ENCODE data around the gene SLC6A6.

The SLC6A6 gene

DNA sequence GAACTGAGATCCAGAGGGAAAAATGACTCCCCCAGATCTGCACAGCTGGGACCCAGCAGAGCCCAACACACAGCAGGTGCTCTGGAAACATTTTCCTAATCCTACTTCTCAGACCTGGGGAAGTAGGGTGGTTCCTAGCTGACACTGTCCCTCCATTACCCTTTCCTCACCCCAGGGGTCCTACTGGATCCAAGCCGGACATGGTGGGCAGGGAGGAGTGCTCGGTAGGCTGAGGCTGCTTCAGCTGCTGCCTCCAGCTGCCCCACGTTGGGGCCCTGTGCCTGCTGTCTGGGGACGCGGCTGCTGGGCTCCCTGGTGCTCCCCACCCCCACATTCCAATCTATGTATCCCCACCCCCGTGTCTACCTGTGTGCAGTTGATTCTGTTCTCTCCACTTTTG lies 29.8 kb upstream of the SLC6A6 start:
- no peak for DNase-seq

DNA sequence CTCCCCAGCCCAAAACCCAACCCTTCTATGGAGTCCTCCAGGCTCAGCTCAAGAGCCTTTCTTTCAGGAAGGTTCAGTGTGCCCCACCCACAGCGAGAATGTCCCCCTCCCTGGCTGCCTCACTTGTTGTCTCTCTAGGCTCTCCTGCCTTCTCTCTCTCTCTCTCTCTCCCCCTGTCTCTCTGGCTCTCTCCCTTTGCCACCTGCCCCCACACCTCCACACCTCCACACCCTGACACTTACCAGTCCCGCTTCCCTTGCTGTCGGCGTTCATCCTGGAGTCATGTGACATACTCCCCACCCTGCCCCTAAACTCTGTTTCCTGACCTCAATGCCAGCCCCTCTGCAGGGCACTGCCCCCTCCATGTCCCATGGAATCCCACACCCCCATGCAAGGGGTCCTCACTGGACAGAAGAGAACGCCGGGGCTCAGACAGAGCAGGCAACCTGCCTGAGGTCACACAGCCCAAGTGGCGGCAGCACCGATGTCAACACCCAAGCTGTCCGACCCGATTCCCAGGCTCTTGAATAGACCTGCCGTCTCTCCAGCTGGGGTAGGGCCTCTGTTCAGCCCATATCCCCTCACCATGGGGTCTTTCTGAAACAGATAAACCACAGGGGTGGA lies 28.5 kb upstream of the SLC6A6 start:
- no peak for DNase-seq

DNA sequence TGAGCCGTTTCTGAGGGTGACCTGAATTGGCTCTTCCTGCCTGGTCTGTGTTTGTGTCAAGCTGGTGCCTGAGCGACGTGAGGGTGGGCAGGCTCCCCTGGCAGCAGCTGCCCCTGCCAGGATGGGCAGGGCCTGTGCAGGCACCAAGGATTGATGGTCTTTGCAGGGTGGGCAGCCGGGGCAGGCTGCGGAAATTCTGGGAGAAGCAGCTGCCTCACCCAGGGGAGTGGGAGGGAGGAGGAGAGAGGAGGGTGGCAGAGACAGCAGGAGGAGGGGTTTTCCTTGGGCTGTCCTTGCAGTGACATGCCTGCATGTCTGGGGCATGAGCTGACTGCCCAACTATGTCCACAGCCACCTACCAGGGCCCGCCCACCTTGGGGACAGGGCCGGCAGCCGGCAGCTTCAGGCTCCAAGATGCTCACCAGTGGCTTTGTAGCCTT lies 27.9 kb upstream of the SLC6A6 start:
- no peak for DNase-seq

DNA sequence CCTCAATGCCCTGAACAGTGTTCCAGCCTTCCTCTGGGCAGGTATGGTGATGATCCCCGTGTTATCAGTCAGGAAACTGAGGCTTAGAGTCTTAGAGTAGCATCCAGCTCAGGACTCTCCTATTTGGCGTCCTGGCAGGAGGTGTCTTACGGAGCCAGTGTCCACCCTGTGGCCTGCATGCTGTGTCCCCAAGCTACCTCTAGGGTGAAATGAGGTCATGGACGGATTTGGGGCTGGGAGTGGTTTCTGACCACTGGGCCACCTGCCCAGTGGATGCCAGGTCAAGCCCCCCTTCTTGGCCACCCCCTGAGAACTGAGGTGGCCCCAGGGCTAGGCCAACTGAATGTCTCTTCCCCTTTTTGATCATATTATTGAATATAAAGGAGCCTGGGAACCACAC lies 27.2 kb upstream of the SLC6A6 start:
- no peak for DNase-seq

DNA sequence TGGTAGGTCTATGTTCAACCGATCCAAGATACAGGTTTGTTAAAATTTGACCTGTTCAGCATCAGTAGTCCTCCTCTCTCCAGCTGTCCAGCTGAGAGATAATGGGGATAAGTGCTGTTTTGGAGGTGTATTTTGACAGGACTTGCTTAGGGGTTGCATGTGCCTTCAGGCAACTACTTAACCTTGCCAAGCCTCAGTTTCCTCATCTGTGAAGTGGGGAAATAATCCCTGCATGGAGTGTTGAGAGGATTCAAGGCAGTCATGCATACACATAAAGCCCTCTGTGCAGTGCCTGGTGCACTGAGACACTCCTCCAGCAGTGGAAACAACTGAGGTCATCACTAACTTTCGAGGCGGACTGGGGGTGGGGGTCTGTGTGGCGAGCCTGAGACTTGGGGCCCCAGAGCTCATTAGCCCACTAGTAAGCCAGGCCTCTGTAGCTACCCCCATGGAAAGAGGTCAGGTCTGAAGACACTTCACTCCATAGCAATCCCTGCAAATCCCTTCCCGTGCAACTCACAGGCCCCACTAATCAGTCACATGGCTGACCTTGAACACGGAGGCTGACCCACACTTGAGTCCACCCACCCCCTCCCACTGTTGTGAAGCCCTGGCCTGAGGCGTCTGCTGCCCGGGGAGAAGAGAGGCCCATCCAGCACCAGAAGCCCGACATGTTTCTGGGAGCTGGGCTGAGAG lies 25.9 kb upstream of the SLC6A6 start:
- DNase-seq = no peak

DNA sequence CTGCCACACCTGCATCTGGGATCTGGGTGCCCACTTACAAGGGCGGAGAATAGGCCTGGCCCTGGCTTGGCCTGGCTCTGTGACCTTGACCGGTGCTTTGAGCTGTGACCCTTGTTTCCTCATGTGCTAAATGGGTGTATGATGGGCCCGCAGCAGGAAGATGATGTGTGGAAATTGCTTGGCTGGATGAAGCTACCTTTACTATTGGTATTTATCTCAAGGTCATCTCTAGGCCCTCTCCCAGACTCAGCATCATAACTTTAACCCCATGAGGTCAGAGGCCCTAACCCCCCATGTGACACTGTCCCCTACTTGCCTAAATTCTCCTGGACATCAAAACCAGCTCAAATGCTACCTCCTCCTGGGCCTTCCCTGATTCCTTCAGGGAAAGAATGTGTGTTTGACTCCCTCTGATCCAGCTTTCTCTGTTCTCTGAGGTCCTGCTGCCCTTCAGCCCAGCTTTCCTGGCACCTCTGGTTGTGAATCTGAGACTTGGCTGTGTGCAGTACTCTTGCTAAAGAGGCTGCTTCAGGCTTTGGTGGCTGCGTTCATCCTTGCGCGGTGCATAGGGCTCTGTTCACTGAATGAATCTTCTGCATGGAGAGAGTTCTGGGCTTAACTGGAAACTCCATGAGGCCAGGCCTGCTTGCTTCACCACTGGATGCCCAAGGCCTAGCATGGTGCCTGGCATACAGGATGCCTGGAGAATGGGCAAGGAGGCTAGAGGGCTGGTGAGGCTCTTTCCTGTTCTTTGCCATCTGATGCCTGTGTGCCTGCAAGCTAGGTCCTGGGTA lies 25.2 kb upstream of the SLC6A6 start:
- DNase-seq = no peak

DNA sequence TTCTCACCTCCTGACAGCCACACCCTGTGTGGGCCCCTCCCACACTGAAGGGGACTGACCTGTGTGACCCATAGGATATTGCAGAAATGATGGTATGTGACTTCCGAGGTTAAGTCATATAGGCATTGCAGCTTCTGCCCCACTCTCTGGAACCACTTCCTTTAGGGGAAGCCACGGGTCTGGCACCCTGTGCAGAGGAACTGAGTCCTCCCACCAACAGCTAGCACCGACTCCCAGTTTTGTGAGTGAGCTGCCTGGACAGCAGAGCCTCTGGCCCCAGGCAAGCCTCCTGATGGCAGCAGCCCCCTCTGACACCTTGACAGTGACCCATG lies 24.6 kb upstream of the SLC6A6 start:
- no peak for DNase-seq

DNA sequence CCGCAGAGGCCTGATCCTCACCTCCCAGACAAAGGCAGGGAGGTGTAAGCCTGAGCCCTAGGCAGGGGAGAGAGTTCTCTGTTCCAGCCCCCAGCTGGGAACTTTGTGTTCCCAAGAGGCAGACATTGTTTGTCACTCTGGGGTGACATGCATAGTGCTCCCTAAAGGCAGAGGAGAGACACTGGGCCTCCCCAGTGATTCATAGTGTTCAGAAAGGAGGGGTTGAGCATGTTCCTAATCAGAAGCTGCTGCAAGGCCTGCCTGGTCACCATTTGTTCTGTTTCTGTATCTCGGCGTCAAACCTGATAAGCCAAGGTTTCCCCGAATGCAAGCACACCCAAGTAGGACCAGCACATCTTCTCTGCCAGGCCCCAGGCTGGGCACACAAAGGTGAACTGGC lies 24.0 kb upstream of the SLC6A6 start:
- DNase-seq = no peak

DNA sequence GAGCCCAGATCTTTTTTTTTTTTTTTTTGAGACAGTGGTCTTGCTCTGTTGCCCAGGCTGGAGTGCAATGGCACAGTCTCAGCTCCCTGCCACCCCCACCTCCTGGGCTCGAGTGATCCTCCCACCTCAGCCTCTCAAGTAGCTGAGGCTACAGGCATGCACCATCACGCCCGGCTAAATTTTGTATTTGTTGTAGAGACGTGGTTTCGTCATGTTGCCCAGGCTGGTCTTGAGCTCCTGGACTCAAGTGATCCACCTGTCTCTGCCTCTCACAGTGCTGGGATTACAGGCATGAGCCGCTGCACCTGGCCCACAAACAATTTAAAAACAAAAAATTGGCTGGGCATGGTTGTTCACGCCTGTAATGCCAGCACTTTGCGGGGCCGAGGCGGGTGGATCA lies 22.6 kb upstream of the SLC6A6 start:
- DNase-seq = no peak

DNA sequence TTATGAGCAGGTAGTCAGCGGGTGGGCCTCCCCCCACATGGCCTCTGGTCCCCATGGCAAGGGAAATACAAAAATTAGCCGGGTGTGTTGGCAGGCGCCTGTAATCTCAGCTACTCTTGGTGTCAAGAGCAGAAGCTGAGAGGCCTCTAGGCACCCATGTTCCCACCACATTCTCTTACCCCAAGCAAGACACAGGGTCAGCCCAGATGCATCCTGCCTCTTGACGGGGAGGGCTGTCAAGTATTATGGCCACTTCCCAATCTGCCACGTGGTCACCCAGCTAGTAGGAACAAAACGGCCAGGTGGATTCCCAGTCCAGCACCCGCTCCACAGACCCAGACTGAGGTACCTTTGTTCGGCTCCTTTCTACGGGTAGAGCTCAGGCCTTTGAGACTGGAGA lies 16.2 kb upstream of the SLC6A6 start:
- no peak for DNase-seq

DNA sequence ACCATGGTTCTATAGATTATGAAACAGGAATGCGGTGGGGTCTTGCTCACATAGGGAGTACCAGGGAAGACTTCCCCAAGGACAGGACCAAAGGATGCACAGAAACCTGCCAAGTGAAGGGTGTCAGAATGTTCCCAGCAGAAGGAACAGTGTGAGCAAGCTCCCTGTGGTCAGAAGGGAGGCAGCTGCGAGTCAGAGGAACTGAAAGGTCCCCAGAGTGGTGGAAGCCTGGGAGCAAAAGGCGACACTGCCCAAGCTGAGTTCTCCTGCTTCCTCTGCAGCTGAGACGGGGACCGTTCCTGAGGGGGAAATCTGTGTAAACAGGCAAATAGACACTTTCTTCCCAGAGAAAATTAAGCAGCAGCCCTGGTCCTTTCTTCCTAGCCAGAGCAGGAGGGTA lies 14.2 kb upstream of the SLC6A6 start:
- DNase-seq = no peak

DNA sequence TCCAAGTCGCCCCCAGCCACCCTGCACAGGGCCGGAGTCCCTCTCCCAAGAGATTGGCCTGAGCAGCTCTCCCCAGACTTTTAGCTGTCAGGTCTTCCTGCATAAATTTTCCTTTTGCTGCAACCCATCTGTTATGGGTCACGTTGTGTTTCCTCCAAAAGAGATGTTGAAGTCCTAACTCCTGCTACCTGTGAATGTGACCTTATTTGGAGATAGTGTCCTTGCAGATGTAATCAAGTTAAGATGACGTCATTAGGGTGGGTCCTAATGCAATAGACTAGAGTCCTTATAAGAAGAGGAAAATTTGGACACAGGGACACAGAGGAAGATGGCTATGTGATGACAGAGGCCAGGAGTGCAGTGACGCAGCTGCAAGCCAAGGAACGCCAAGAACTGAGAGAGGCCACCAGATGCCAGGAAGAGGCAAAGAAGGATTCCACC lies 13.2 kb upstream of the SLC6A6 start:
- no peak for DNase-seq

DNA sequence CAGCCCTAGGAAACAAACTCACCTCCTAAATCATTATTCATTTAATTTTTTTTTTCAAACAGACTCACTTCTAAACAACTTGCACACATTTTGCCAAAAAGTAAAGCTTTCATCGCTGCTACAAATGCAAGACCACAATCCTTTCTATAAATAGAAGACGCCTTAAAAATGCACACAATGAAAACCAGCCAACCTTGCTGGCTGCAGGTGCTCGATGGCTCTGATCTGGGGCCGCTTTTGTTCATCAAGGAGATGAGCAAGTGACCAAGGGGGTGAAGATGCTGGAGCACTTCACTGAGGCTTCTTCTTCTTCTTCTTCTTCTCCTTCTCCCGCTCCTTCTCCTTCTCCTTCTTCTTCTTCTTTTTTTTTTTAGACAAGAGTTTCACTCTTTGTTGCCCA lies 12.7 kb upstream of the SLC6A6 start:
- DNase-seq = no peak

DNA sequence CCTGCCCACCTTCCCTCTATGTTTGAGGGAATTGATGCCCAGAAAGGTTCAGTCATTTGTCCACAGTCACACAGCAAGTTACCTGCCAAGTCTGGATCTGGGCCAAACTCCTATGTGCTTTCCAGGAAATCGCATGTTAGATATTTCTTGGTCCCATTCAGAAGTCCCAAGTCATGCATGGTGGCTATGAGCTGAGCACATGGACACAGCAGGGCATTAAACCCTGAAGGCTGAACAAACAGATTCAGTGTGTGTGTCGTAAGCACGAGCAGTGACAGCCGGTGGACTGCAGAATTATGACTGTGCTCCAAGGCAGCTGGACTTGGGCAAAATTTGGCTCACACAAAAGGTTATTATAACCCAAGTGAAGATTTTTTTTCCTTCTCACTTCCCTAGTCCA lies 11.4 kb upstream of the SLC6A6 start:
- no peak for DNase-seq

DNA sequence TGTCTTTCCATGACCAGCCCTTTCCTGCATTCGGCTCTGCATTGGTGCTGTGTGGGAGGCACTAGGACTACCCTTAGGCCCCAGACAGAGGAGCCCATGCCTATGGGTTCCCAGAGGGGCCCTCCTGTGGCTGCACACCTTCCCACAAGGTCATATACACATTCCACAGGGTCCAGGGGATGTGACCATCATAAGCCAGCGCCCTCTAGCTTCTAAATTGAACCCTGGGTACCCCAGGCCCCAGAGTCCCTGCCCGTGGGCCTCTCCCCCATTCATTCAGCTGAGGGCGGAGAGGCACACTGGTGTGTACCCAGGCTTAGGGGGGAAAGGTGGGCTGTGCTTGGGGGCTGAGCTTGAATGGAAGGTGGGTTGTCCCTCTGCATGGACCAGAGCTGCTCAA lies 10.2 kb upstream of the SLC6A6 start:
- DNase-seq = no peak

DNA sequence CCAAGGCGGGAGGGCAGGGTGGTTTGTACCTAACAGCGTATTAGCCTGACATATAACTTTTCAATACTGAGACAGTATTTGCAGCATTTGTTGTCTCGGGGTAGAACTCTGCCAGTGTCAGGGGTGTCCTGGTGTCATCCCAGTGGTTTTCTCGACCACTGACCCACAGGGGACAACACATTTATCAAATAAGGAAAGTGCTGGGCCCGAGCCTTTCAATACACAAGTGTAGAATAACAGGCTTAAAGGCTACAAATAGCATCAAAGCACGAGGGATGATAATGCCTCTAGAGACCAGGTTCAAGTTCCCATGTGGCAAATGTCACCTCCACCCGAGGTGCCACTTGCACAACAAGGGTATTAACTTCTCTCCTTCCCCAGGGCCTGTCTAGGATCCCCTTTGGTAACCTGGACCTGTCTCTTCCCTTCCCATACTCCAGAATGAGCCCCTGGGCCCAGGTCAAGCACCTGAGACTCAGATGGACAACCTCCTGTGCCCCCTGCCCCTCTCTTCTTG lies 9.5 kb upstream of the SLC6A6 start:
- no peak for DNase-seq

DNA sequence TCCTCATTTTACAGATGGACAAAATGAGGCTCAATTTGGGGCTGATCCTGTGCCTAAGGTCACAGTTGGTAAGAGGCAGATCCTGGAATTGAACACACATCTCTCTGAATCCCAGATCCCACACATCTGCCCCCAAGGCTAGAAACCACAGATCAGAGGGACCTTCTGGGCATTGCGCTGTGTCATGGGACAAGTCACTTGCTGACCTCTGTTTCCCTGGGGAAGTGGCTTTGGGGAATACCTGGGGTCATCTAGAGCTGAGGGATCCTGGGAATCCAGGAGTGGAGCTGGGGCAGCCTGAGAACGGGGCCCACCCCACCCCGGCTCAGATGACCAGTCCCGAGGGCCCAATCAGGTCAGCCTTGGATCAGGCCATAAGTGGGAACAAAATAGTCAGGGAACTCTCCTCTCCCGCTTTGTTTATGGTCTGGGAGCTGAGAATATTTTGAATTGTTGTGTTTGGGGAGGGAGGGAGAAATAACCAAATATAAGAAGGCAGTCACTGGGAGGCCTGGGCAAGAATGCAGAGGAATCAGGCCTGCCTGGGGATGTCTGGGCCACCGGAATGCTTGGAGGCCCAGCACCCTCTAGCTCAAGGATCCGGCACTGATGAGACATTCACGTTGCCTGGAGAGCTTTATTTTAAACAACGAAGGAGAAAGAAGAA lies 8.8 kb upstream of the SLC6A6 start:
- no peak for DNase-seq

DNA sequence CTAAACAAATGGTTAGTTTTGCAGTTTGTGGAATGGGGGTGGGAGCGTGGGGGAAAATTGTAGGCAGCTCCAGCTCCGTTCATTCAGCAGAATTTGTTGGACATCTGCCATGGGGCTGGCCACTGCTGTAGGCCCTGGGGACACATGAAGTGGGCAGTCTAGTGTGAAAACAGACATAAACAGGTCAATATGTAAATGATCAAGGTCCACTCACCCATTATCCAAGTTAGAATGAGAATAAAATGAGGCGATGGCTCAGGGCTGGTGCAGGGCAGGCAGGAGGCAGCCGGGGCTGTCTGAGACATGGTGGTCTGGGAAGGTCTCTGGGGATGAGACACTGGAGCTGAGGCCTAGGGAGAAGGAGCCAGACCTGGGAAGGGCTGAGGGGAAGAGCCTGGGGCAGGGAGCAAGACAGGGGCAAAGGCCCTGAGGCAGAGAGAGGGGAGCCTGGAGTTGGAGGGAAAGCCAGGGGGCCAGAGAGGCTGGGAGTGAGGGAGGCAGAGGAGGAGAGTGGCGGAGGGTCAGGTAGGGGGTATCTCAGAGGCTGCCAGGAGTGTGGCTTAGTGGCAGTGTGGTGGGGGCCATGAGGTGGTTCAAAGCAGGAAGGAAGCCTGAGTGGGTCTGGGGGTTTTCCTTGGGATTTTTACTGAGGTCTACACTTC lies 6.2 kb upstream of the SLC6A6 start:
- no peak for DNase-seq

DNA sequence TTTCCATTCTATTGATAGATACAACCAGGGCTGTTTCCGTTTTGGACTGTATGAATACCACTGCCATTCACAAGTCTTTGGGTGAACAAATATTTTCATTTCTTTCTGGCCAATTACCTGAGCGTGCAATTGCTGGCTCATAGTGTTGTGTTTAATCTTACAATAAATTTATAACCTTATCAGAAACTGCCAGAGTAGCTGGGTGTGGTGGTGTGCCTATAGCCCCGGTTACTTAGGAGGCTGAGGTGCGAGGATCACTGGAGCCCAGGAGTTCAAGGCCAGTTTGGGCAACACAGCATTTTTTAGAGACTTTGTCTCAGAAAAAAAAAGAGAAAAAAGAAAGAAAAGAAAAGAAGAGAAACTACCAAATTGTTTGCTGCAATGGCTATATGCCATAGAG lies 5.4 kb upstream of the SLC6A6 start:
- DNase-seq = no peak

DNA sequence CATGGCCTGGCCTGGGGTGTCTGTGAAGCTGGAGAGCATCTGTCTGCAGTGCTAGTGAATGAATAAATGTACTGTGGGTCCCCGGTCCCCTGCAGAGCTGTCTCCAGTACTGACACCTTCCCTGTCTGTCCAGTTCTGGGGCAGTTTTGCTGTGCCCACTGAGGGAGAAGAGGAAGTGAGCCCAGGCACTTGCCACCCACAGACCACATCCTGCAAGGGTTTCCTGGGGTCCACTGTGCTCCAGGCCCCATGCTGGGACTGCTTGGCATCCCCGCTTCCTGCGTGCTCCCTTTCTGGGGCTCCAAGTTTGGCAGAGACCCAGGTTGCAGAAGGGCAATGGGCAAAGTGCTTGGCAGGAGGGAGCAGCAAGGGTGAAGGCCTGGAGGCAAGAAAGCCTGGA lies 4.9 kb upstream of the SLC6A6 start:
- DNase-seq = no peak

DNA sequence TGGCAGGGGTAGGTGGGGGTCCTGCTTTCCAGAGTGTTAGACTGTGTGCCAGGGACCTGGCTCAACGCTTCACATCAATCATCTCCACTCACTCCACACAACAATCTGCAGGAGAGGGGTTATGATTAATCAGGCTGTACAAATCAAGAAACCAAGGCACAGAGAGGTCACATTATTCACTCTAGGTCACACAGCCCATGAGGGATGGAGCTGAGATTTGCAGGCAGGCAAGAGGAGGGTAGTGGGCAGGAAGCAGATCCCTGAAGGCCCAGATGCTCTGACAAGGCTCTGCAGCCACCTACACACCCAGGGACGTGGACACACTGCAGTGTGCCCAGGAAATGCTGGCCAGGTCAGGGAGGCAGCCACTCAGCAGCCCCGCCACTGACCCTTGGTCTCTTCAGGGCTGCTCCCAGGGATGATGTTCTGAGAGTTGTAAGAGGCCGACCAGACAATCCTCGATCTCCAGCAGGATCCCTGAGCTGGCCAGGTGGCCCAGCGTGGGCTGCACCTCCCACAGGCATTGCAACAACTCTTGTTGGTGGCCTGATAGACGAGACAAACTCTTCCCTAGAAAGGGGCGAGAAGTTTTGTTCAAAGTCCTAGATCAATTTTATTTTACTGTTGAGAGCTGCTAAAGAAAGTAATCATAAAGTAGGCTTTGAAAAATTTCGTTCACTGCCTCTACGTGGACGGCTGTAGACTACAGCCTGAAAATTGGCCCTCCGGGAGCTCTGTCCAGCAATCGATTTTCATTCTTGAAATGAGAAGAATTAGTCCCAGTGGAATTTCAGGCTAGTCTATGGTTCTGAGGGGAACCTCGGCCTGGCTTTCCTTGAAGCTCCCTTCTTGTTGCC lies 4.2 kb upstream of the SLC6A6 start:
- no peak for DNase-seq

DNA sequence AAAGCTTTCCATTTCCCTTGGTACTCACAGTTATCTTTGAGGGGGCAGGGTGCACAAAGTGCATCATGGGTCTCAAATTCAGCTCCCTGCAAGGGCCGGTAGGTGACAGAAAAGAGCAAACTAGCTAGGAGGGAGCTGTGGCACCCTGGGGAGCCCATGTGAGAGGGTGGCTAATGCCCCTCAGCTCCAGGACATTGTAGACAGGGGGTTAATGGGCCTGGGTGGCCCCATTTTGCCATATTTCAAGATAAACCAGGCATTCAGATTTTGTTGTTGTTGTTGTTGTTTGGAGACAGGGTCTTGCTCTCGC lies 3.7 kb upstream of the SLC6A6 start:
- DNase-seq = no peak

Data from T-helper 9 cell (primary cell).